GM12874 (cell line): ENCODE measurements around the gene NTM.

ENCODE experiments used
- TF ChIP-seq, protein P1 (sequence below): IDR thresholded peaks from 2 replicates; pipeline ENCODE4 v1.5.1; 2011; ENCODE audit warnings: low read depth, mild to moderate bottlenecking, control low read depth, low read length, moderate library complexity; ENCODE audit not compliant: insufficient read depth

NTM gene

DNA sequence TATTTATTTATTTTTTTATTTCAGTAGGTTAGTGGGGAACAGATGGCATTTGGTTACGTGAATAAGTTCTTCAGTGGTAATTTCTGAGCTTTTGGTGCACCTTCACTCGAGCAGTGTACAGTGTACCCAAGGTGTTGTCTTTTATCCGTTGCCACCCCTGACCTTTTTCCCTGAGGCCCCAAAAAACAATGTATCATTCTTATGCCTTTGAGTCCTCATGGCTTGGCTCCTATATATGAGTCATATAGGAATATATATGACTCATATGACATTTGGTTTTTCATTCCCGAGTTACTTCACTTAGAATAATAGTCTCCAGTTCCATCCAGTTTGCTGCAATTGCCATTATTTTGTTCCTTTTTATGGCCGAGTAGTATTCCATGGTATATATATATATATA, 763.9 kb downstream of the NTM start:
- TF ChIP-seq, protein P1, sequence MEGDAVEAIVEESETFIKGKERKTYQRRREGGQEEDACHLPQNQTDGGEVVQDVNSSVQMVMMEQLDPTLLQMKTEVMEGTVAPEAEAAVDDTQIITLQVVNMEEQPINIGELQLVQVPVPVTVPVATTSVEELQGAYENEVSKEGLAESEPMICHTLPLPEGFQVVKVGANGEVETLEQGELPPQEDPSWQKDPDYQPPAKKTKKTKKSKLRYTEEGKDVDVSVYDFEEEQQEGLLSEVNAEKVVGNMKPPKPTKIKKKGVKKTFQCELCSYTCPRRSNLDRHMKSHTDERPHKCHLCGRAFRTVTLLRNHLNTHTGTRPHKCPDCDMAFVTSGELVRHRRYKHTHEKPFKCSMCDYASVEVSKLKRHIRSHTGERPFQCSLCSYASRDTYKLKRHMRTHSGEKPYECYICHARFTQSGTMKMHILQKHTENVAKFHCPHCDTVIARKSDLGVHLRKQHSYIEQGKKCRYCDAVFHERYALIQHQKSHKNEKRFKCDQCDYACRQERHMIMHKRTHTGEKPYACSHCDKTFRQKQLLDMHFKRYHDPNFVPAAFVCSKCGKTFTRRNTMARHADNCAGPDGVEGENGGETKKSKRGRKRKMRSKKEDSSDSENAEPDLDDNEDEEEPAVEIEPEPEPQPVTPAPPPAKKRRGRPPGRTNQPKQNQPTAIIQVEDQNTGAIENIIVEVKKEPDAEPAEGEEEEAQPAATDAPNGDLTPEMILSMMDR = no peak

GRCh38 chr11:132137289-132137980, 767.0 kb downstream of the NTM start:
- TF ChIP-seq, protein P1 = no peak

- TF ChIP-seq, protein P1 = no peak
Observed at GRCh38 chr11:132137981-132138313, 767.5 kb downstream of the NTM start.

DNA sequence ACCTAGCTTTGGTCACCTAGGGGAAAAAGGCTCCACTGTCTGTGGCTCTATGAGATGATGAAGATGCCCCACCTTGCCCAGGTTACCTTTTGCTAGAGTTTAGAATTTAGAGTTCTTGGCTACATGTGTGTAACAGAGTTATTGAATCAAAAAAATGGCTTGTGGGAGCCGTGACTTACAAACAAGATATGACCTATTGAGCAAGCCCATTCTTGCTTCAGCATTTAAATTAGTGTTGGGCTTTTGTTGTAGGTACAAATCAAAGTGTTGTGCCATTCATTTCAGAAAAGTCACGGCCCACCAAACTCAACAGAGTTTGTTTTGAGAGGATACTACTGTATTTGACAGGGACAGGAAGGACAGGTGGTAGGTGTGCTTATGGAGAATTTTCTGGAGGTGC, 768.8 kb downstream of the NTM start:
- TF ChIP-seq, protein P1 = no peak

- TF ChIP-seq, protein P1 = no peak
Observed at GRCh38 chr11:132140056-132140455, 769.6 kb downstream of the NTM start.

- TF ChIP-seq, protein P1 = no peak
Observed at GRCh38 chr11:132142121-132142520, 771.7 kb downstream of the NTM start.

- TF ChIP-seq, protein P1 = no peak
Observed at GRCh38 chr11:132142554-132142953, 772.1 kb downstream of the NTM start.

GRCh38 chr11:132147464-132147863, 777.0 kb downstream of the NTM start:
- TF ChIP-seq, protein P1 = no peak
